Stimulated activated CD4-positive, alpha-beta T cell treated with anti-CD3 and anti-CD28 coated beads, Interleukin-2, amount 100 ng/mL, for 24 hours (primary cell): ENCODE measurements around the gene UQCR11.

Experiments
- DNase-seq, 2 donors: peaks; one replicate each; pipeline ENCODE4 v3.0.0-alpha.2; 2020

UQCR11 gene

DNA sequence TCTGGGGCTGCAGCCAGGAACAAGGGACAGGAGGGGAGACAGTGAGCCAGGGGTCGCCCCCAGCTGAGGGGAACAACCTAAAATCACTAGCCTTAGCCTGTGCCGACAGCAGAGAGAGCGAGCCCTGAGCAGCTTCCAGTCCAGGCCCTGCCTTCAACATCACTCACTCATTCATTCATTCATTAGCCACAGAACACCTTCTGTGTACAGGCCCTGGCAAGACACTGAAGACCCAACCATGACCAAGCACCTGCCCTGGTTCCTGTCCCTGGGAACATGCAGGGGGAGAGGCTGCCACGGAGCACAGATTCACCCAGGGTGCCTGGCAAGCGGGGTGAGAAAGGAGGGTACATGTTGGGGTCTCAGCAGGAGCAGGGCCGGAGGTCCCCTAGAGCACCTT, 42.0 kb downstream of the UQCR11 start:
- DNase-seq = no peak

GRCh38 chr19:1561236-1561842, 43.9 kb downstream of the UQCR11 start:
- no peak for DNase-seq

GRCh38 chr19:1560286-1560882, 44.9 kb downstream of the UQCR11 start:
- DNase-seq = no peak

- no peak for DNase-seq
These were observed 46.7 kb downstream of the UQCR11 start for GRCh38 chr19:1558552-1558951.

- DNase-seq = no peak
These were observed 48.7 kb downstream of the UQCR11 start for GRCh38 chr19:1556390-1557070.

- DNase-seq = no peak
These were observed 49.5 kb downstream of the UQCR11 start for GRCh38 chr19:1555487-1556389.

GRCh38 chr19:1554968-1555367, 50.3 kb downstream of the UQCR11 start:
- DNase-seq = no peak

- DNase-seq = no peak
These were observed 51.8 kb downstream of the UQCR11 start for GRCh38 chr19:1553415-1553814.

DNA sequence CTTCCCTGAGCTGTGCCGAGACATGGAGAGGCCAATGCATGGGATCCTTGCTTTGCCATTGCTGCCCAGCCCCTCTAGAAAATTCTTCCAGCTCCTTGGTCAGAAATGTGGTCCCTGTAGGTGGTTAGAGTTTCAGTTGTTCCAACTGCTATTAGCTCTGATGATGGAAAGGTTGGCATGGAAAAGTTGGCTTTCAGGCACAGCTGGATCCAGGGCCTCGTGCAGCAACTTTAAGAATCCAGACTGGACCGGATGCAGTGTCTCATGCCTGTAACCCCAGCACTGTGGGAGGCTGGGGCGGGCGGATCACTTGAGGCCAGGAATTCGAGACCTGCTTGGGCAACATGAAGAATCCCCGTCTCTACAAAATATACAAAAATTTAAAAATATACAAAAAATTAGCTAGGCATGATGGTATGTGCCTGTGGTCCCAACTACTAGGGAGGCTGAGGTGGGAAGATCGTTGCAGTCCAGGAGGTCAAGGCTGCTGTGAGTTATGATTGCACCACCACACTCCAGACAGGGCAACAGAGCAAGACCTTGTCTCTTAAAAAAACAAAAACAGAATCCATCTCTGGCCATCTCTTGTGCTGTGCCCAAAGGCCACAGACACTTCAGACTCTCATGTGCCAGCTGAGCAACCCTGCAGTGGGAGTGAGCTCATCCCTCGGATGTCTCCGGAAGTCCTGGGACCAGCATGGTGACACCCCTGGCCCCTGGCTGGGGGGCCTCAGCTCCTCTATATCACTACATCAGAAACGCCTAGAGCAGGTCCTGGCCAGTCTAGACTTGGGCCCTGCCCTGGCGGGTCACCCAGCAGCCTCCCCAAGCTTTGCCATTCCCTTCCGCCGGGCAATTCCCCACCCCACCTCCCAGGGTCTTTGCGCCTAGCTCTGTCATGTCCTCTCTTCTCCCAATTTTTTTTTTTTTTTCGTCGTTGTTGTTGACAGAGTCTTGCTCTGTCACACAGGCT, 53.9 kb downstream of the UQCR11 start:
- DNase-seq = no peak

GRCh38 chr19:1549332-1549945, 55.8 kb downstream of the UQCR11 start:
- DNase-seq = no peak
